A549 (cell line): Measurements from ENCODE around the gene THPO. TPM values are rescaled to one million over a fixed set of nuclear protein-coding genes. Genes with fewer than 3 reads are reported as not detected.

ENCODE experiments used
- ATAC-seq, 2 experiments: fragments of 200-7000 bp in 1 of 2; fragments of >200 bp in 1 of 2; cut with Nextera tagmentation in 1 of 2; cut with Tn5 transposase in 1 of 2; 3 replicates each; pipeline versions ENCODE4 v1.8.0 to v1.9.1; 2018 to 2020; ENCODE audit warnings: mild to moderate bottlenecking in 1 of 2, moderate library complexity in 1 of 2
- CTCF ChIA-PET: fragments of 300-600 bp; sonication (Branson Sonifier 250); formaldehyde crosslinking; extraction: SDS; loops from one replicate; lab custom pipeline; 2021; ENCODE audit warnings: antibody characterized with exemption, inconsistent platforms; lab: Yijun Ruan, JAX
- POLR2A ChIA-PET: fragments of 350-600 bp; formaldehyde crosslinking; extraction: SDS; loops from one replicate; lab custom pipeline; 2021; ENCODE audit warnings: antibody characterized with exemption, inconsistent platforms; lab: Yijun Ruan, JAX
- DNase-seq, 2 experiments: peaks; one replicate each; pipeline versions ENCODE4 v3.0.0 to v3.0.0-alpha.2; 2011 to 2016; ENCODE audit warnings: low read depth in 1 of 2, low spot score in 1 of 2
- FAIRE-seq: peaks from 2 replicates; lab custom pipeline; 2011; peaks lifted over from hg19 to GRCh38; lab: Jason Lieb, UNC
- H3K27ac ChIP-seq, 2 experiments: fragments of >200 bp; sonication (Bioruptor Twin); formaldehyde crosslinking; 3 replicates each; pipeline ENCODE4 v1.5.1; 2016 to 2017
- H3K4me1 ChIP-seq: fragments of >200 bp; sonication (Bioruptor Twin); formaldehyde crosslinking; 3 replicates; pipeline ENCODE4 v1.6.1; 2016
- H3K4me2 ChIP-seq: fragments of >200 bp; sonication (Bioruptor Twin); formaldehyde crosslinking; 3 replicates; pipeline ENCODE4 v1.6.1; 2016
- H3K4me3 ChIP-seq: fragments of >200 bp; sonication (Bioruptor Twin); formaldehyde crosslinking; 3 replicates; pipeline ENCODE4 v1.5.1; 2016
- H3K9me3 ChIP-seq: fragments of >200 bp; sonication (Bioruptor Twin); formaldehyde crosslinking; 3 replicates; pipeline ENCODE4 v1.6.1; 2016
- BCL3 ChIP-seq: fragments of >200 bp; sonication (Bioruptor Twin); formaldehyde crosslinking; IDR thresholded peaks from 3 replicates; pipeline ENCODE4 v1.6.1; 2016
- BHLHE40 ChIP-seq: IDR thresholded peaks from 2 replicates; pipeline ENCODE4 v1.6.1; 2012; ENCODE audit warnings: low read depth, low read length, inconsistent platforms
- CBX2 ChIP-seq: fragments of 200-600 bp; sonication (generic); IDR thresholded peaks from 2 replicates; pipeline ENCODE4 v1.6.1; 2016; ENCODE audit warnings: low read depth, mild to moderate bottlenecking, borderline replicate concordance
- CBX8 ChIP-seq: fragments of 200-600 bp; sonication (generic); IDR thresholded peaks from 2 replicates; pipeline ENCODE4 v1.6.1; 2016
- EHMT2 ChIP-seq: fragments of 200-600 bp; sonication (generic); IDR thresholded peaks from 2 replicates; pipeline ENCODE4 v1.6.1; 2016; ENCODE audit warnings: antibody characterized with exemption, low read depth, mild to moderate bottlenecking, moderate library complexity
- ELK1 ChIP-seq: fragments of 150-350 bp; IDR thresholded peaks from 2 replicates; pipeline ENCODE4 v1.6.1; 2014; ENCODE audit warnings: low read depth, mild to moderate bottlenecking, low read length
- ESRRA ChIP-seq: fragments of 150-350 bp; IDR thresholded peaks from 2 replicates; pipeline ENCODE4 v1.6.1; 2014; ENCODE audit warnings: mild to moderate bottlenecking, low read length, borderline replicate concordance
- HES2 ChIP-seq: fragments of >200 bp; sonication (Bioruptor Twin); formaldehyde crosslinking; IDR thresholded peaks from 2 replicates; pipeline ENCODE4 v1.6.1; 2016
- HMGXB4 ChIP-seq: fragments of 250-450 bp; sonication (Bioruptor Pico); IDR thresholded peaks from 2 replicates; pipeline ENCODE4 v1.5.0; 2021; ENCODE audit warnings: mild to moderate bottlenecking, moderate library complexity, borderline replicate concordance
- JUN ChIP-seq, 2 experiments: fragments of >200 bp; sonication (Bioruptor Twin); formaldehyde crosslinking; IDR thresholded peaks; 2 replicates in 1 of 2; 3 replicates in 1 of 2; pipeline ENCODE4 v1.6.1; 2016 to 2017
- JUNB ChIP-seq: fragments of >200 bp; sonication (Bioruptor Twin); formaldehyde crosslinking; IDR thresholded peaks from 2 replicates; pipeline ENCODE4 v1.6.1; 2016
- KDM1A ChIP-seq: fragments of 200-600 bp; sonication (generic); IDR thresholded peaks from 2 replicates; pipeline ENCODE4 v1.6.1; 2016; ENCODE audit warnings: low read depth, mild to moderate bottlenecking
- MAFK ChIP-seq: fragments of 450-650 bp; IDR thresholded peaks from 2 replicates; pipeline ENCODE4 v1.6.1; 2014; ENCODE audit not compliant: partially characterized antibody
- NR3C1 ChIP-seq: fragments of >200 bp; sonication (Bioruptor Twin); formaldehyde crosslinking; IDR thresholded peaks from 3 replicates; pipeline ENCODE4 v1.6.1; 2017
- POLR2A ChIP-seq: IDR thresholded peaks from 2 replicates; pipeline ENCODE4 v1.6.1; 2012; ENCODE audit warnings: mild to moderate bottlenecking, low read length
- RNF2 ChIP-seq: fragments of 200-600 bp; sonication (generic); IDR thresholded peaks from 2 replicates; pipeline ENCODE4 v1.6.1; 2016; ENCODE audit warnings: low read depth, mild to moderate bottlenecking, antibody characterized with exemption, moderate library complexity, borderline replicate concordance
- SREBF2 ChIP-seq: fragments of 450-650 bp; IDR thresholded peaks from 2 replicates; pipeline ENCODE4 v1.6.1; 2014; ENCODE audit warnings: mild to moderate bottlenecking, moderate library complexity
- TFCP2L1 ChIP-seq: fragments of 250-450 bp; sonication (Bioruptor Pico); IDR thresholded peaks from 2 replicates; pipeline ENCODE4 v1.5.0; 2021; ENCODE audit warnings: mild to moderate bottlenecking
- ZNF302 ChIP-seq: fragments of 250-450 bp; sonication (Bioruptor Pico); IDR thresholded peaks from 2 replicates; pipeline ENCODE4 v1.9.0; 2021; ENCODE audit warnings: inconsistent platforms, mild to moderate bottlenecking, moderate library complexity
- ZSCAN20 ChIP-seq: fragments of 250-450 bp; sonication (Bioruptor Pico); IDR thresholded peaks from 2 replicates; pipeline ENCODE4 v1.8.0; 2022; ENCODE audit warnings: mild to moderate bottlenecking, moderate library complexity
- WGBS: methylation state at CpG from one replicate; pipeline ENCODE4 v1.1.6; 2017; ENCODE audit errors: missing lambda C conversion rate; 5-methylcytosine and 5-hydroxymethylcytosine counted together
- polyA plus RNA-seq, 4 experiments: library from polyadenylated mRNA; depleted of rRNA in 3 of 4; stranded (reverse); fragments of >200 nt; fragmentation: RNase III in 1 of 4; extraction: RNeasy Plus Mini Kit Qiagen cat#74134 plus additional on column Dnase treatment in 1 of 4; gene quantifications; 2 replicates in 3 of 4; 3 replicates in 1 of 4; pipeline ENCODE4 v1.2.3, GENCODE V29; 2011 to 2017
- TF ChIP-seq, protein P1 (sequence below): IDR thresholded peaks from 2 replicates; pipeline ENCODE4 v1.6.1; 2012; ENCODE audit warnings: low read depth, borderline replicate concordance
- TF ChIP-seq, protein P2 (sequence below): fragments of 450-650 bp; IDR thresholded peaks from 2 replicates; pipeline ENCODE4 v1.6.1; 2014; ENCODE audit warnings: antibody characterized with exemption

The THPO gene
- polyA plus RNA-seq, 2 of the 4 experiments (the other 2 are of a cell fraction), result 0.06 TPM; not detected in 1

- TF ChIP-seq HMGXB4 (CRISPR knock-in tag) (no peak), JUNB (no peak), POLR2A (no peak), SREBF2 (no peak), EHMT2 (no peak), TFCP2L1 (CRISPR knock-in tag) (no peak)
Observed at GRCh38 chr3:184358921-184359350, 19.1 kb downstream of the THPO start (continued).

DNA sequence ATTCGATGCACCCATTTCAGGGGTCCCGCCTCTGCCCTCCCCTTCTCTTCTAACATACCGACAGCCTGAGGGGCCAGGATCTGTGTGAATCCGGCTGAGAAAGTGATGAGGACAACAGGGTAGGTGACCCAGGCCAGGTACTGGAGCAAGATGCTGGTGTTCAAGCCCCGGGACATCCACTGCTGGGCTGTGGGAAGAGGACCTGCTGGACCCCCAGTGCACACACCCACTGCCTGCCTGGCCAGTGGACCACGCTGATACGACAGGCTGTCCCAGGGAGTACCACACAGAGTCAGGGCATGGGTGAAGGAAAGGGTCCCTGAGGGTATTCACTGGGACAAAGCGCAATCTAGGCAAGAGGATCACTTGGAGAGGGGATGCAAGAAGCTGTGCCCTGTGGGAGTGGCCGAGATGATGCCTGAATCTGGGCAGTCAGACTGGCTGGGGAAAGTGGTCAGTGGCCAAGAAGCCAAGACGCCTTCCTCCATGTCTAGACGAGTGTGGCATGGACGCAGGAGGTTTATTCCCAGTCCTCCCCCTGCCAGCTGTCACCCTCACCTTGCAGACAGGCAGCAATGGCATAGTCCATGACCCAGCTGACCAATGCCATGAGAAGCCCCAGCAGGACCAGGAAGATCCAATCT is 19.8 kb downstream of the THPO start:
- ATAC-seq, result no peak
- Histone ChIP-seq H3K4me1 (peaks cover 11% of the 10 kb centered on the region; the same call in 2 of the 3 replicates), H3K9me3 (no peaks in the 10 kb centered on the region), H3K27ac (no peak overlapping the region), H3K4me2 (no peak overlapping the region), H3K4me3 (no peak overlapping the region)
- CTCF ChIA-PET, result no interaction called here
- no peak for DNase-seq
- POLR2A ChIA-PET, result no interaction called here
- 91% methylated on average over 10 of the region's 12 CpGs for WGBS
- no peak for TF ChIP-seq CBX2
- no peak for TF ChIP-seq BHLHE40
- TF ChIP-seq KDM1A, result no peak
- no peak for TF ChIP-seq CBX8
- no peak for TF ChIP-seq ZSCAN20 (CRISPR knock-in tag)
- TF ChIP-seq, protein P1, sequence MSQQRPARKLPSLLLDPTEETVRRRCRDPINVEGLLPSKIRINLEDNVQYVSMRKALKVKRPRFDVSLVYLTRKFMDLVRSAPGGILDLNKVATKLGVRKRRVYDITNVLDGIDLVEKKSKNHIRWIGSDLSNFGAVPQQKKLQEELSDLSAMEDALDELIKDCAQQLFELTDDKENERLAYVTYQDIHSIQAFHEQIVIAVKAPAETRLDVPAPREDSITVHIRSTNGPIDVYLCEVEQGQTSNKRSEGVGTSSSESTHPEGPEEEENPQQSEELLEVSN, result no peak
- no peak for TF ChIP-seq RNF2
- TF ChIP-seq ELK1, result no peak
- no peak for TF ChIP-seq MAFK
- TF ChIP-seq ESRRA, result no peak
- no peak for TF ChIP-seq BCL3
- TF ChIP-seq, protein P2, sequence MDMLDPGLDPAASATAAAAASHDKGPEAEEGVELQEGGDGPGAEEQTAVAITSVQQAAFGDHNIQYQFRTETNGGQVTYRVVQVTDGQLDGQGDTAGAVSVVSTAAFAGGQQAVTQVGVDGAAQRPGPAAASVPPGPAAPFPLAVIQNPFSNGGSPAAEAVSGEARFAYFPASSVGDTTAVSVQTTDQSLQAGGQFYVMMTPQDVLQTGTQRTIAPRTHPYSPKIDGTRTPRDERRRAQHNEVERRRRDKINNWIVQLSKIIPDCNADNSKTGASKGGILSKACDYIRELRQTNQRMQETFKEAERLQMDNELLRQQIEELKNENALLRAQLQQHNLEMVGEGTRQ, result no peak
- TF ChIP-seq JUN (IDR thresholded peaks at IDR 0.05), result no peak
- TF ChIP-seq HES2, result no peak
- TF ChIP-seq NR3C1, result no peak
- no peak for TF ChIP-seq ZNF302 (CRISPR knock-in tag)
- FAIRE-seq, result no peak
